Stimulated activated CD8-positive, alpha-beta memory T cell treated with anti-CD3 and anti-CD28 coated beads, Interleukin-2, amount 100 ng/mL, for 1 hour (primary cell): ENCODE results near the gene TAF1B.
"Not testable (repeated sequence)": the region's sequence is repeated elsewhere in the genome, so short reads cannot be mapped to it uniquely, and the experiment has no call there.

Source experiments
- DNase-seq, 2 donors: peaks; one replicate each; pipeline ENCODE4 v3.0.0-alpha.2; 2020; ENCODE audit warnings: low read depth in 2 of 2

Gene TAF1B

DNA sequence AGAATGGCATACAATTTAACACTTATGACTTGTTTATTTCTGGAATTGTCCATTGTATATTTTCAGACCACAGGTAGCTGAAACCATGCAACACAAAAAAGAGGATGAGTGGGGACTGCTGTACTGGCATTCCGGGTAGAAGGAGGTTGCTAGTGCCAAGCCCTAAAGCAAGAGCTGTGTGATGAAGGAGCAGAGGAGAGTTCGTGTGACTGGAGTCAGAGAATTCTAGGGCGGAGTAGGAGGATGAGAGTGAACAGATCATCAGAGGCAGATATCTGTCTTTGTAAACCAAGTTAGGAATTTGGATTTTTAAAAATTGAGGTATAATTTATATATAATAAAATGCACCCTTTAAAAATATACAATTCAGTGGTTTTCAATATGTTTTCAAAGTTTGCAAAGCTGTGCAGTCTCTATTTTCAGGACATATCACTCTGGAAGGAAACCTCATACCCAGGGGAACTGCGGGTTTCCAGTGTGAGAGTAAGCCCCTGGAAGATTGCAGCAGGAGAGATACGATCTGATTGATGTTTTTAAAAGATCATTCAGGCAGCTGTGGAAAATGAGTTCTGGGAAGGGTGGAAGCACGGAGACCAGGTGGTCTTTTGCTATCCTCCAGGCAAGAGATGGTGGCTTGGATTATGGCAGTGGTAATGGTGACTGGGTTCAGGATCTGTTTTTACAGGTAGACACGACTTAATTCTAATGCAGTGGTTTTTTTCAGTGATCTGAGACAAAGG, 36.4 kb downstream of the TAF1B start:
- no peak for DNase-seq

DNA sequence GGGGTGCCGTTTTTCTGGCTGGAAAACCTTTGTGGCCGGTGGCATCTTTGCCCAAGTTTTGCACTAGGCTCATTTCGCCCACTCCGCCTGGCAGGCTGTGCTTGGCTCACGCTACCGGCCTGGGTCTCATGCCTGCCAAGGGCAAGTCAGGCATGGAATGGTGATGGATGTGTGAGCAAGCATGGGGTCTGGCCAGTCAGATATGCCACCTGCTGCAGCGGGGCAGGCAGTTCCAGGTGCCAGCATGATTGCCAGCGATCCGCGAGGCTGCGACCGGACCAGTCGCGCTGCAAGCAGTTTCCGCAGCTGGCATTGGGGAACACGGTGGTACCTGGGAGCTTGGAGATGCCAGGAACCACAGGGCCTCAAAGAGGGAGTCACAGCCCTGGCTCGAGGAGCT, 40.6 kb downstream of the TAF1B start:
- no peak for DNase-seq

DNA sequence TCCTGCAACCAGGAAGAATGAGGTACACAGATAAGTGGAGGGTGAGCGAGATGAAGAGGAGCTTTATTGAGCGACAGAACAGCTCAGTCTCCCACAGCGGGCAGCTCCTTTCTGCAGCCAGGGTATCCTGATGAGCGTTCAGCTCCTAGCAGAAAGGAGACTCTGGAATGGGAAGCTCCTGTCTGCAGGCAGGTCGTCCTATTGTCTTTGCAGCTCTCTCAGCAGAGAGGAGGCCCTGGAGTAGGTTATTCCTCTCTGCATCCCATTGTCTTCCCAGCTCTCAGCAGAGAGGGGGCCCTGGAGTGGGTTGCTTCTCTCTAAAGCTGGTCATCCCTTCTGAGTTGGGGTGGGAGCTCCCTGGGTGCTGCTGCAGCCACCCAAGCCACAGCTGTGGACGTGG, 41.2 kb downstream of the TAF1B start:
- no peak for DNase-seq

DNA sequence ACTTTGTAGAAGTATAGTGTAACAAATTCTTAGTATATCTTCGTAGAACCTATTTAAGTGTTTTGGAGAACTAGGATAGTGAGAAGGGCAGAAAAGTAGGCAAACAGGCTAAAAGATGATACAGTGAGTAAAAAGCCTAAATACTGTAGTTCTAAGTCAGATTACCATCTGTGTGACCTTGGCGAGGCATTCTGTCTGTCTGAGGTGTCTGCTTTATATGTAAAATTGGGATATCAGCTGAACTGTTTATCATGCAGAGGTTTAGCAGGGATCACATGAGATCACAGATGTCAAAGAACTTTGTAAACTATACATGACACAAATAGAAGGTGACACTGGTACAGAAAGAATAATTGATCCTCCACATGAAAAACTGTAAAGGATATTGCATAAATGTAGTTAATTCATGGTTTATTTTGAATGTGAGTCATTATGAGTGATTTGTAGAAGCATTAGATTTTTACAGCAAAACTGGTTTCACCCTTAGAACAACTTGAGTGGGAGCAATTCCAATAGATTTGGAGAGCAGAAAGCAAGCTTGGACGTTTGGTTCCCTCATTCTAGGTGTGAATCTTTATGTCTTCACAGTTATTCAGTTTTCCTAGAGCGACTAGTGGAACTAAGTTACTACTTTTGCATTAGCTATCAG, 41.9 kb downstream of the TAF1B start:
- no peak for DNase-seq

- no peak for DNase-seq
These were observed 44.2 kb downstream of the TAF1B start for GRCh38 chr2:9887513-9887912.

GRCh38 chr2:9889812-9890261, 46.6 kb downstream of the TAF1B start:
- DNase-seq, result no peak

GRCh38 chr2:9892236-9892635, 49.0 kb downstream of the TAF1B start:
- no peak for DNase-seq

GRCh38 chr2:9895669-9896590, 52.7 kb downstream of the TAF1B start:
- no peak for DNase-seq

- no peak for DNase-seq
These were observed 54.1 kb downstream of the TAF1B start for GRCh38 chr2:9897331-9897737.

- DNase-seq, result no peak
These were observed 54.6 kb downstream of the TAF1B start for GRCh38 chr2:9897846-9898245.

DNA sequence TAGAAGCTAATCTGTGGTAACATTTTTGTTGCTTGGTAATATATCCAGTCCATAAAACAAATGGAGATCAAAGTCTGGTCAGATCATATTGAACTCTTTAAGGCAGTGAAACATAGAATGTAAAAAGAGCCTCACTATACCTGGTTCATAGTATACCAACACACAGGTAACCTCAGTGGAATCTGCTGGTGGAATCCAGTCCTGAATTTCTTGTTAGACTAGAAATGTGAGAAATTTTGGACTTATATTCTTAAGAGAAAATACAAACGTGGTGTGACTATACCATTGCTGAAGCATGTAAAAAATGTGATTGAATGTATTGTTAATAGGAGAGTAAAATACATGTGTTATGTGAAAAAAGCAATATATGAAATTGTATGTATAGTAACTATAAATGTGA, 62.1 kb downstream of the TAF1B start:
- DNase-seq, result no peak

GRCh38 chr2:9907402-9907801, 64.1 kb downstream of the TAF1B start:
- DNase-seq, result no peak

- DNase-seq, result no peak
These were observed 65.4 kb downstream of the TAF1B start for GRCh38 chr2:9908639-9909038.

DNA sequence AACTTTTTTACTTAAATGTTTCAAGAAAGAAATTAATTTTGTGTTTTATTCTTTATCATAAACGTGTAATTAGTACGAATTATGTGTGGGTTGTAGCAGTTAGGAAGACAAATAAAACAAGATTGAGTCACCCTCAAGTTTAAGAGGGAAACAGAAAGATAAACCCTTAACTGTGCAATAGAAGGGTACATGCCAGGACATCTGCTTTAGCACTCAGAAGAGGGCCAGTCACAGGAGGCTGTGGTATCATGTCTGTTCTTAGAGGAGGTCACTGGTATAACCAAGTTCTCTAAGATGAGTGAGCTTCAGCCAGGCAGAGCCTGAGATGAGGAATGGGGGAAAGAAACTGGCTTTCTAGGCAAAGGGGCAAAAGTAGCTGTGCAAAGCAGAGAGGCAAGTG, 65.8 kb downstream of the TAF1B start:
- DNase-seq, result no peak

GRCh38 chr2:9910699-9911098, 67.4 kb downstream of the TAF1B start:
- DNase-seq, result no peak

DNA sequence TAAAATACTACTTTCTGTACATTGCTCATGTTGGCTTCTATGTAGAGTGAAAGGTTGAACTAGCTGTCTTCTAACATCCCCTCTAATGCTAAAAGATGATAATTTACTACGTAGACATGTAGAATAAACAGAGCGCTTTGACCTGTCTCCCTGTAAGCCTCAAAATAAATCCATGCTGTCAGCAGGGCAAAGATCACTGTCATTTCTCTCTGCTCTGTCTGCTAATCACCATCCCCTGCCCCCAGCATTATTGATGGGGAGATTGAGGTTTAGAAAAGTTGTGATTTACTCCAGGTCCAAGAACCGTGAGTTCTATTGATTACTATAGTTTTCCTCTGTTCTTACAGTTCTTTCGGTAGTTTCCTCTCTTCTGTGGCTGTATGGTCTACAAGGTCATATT, 69.2 kb downstream of the TAF1B start:
- DNase-seq, result no peak

DNA sequence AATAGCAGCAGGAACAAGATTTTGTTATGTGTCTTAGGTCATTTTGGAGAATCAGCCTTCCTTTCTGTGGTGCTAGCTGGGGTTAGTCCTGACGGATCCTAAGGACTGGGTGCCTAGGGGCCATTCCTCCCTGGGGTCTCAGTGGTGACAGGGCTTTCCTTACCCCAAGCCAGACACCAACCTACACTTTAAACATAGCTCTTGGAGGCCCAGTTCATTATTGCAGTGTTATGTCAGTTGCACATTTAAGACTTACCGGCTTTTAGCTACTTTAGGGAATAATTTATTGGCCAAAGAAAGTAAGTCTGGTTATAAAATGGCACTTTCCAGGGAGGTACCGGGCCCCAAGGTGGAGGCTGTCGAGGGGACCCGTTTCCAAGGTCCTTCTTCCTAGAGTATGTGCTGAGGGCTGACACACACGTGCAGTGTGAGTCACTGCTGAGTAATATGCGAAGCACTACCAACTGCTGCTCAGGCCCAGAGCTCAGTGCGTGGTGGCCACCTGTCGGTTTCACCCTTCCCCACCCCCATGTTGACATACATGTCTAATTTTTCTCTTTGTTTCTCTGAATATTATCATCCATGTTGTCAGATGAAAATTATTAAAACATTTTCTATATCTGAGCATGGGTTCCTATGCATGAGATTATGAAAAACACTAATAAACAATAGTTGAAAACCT, 71.3 kb downstream of the TAF1B start:
- no peak for DNase-seq

GRCh38 chr2:9918275-9918674, 75.0 kb downstream of the TAF1B start:
- no peak for DNase-seq

DNA sequence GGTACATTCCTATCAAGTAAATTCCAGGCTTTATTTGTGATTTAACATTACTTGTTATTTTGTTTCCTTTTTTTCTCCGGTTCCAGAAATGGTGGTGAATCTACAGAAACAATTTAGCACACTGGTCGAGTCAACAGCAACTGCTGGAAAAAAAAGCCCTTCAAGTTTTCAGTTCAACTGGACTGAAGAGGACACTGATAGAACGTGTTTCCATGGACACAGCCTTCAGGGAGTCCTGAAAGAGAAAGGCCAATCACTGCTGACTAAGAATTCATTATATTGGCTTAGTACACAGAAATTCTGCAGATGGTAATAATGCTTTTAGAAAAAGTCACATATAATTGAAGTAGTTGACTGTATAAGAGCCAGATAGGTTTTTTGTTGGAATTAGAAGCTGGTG, 76.2 kb downstream of the TAF1B start:
- no peak for DNase-seq

DNA sequence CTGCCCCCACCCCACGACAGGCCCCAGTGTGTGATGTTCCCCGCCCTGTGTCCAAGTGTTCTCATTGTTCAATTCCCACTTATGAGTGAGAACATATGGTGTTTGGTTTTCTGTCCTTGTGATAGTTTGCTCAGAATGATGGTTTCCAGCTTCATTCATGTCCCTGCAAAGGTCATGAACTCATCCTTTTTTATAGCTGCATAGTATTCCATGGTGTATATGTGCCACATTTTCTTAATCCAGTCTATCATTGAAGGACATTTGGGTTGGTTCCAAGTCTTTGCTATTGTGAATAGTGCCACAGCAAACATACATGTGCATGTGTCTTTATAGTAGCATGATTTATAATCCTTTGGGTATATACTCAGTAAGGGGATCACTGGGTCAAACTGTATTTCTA, 83.7 kb downstream of the TAF1B start:
- DNase-seq, result not testable (repeated sequence)

DNA sequence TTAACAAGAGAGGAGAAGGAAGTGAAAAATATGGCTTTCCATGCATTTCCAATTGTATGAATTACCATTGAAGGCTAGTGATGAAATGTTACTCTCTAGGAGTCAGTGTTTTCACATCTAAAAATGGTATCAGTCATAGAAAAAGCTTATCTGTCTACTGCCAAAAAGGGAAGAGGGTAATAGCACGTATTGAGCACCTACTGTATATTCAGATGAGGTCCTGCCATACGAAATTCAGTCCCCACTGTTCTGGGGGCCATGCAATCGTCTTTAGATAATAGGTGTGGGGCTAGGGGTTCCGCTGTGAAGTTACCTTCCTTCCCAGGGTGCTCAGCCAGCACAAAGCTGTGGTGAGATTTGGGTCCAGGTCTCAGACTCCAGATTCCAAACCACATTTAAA, 94.0 kb downstream of the TAF1B start:
- no peak for DNase-seq

- DNase-seq, result no peak
These were observed 94.7 kb downstream of the TAF1B start for GRCh38 chr2:9937968-9938367.
